T-helper 2 cell treated with Interferon-gamma antibody and Interleukin-4, amounts not matched to agents 100 ng/mL and 5 ng/mL, for 36 hours (primary cell): Measurements from ENCODE around the gene SPRN. TPM values are rescaled to one million over a fixed set of nuclear protein-coding genes. Genes with fewer than 3 reads are reported as not detected.

Source experiments
- intact Hi-C: fragments of 100-400 bp; cut with micrococcal nuclease; formaldehyde crosslinking; loops from one replicate; pipeline ENCODE4 v1.15.1; 2023
- total RNA-seq: library from RNA; stranded (reverse); gene quantifications from 2 replicates; pipeline ENCODE4 v1.2.3, GENCODE V29; 2022

Gene SPRN
- total RNA-seq, 1 donor from 2014 or later: not detected

GRCh38 chr10:133411523-133412380 lies 12.7 kb downstream of the SPRN start:
- intact Hi-C loops: no loop called here

- intact Hi-C loops: no loop called here
Measured at GRCh38 chr10:133405844-133406527, 18.4 kb downstream of the SPRN start.

GRCh38 chr10:133405272-133405671 lies 19.2 kb downstream of the SPRN start:
- intact Hi-C loops: no loop called here

GRCh38 chr10:133403784-133404183 lies 20.6 kb downstream of the SPRN start:
- intact Hi-C loops: no loop called here

- intact Hi-C loops: no loop called here
Measured at GRCh38 chr10:133403359-133403758, 21.1 kb downstream of the SPRN start.

- intact Hi-C loops: no loop called here
Measured at GRCh38 chr10:133401981-133402725, 22.3 kb downstream of the SPRN start.

- intact Hi-C loops: no loop called here
Measured at GRCh38 chr10:133401500-133401899, 22.9 kb downstream of the SPRN start.

GRCh38 chr10:133400624-133401424 lies 23.6 kb downstream of the SPRN start:
- intact Hi-C loops: no loop called here

- intact Hi-C loops: no loop called here
Measured at GRCh38 chr10:133399123-133399601, 25.3 kb downstream of the SPRN start.

GRCh38 chr10:133397938-133398337 lies 26.5 kb downstream of the SPRN start:
- intact Hi-C loops: no loop called here

GRCh38 chr10:133396035-133396624 lies 28.3 kb downstream of the SPRN start:
- intact Hi-C loops: no loop called here

GRCh38 chr10:133394801-133395221 lies 29.6 kb downstream of the SPRN start:
- intact Hi-C loops: loop anchor here (1.0 to 5.0 kb wide), 4 partner anchors 17 to 133 kb away; partner anchors contain the start of genes ECHS1 and FUOM

- intact Hi-C loops: loop anchor here (1.0 to 5.0 kb wide), 4 partner anchors 16 to 132 kb away; partner anchors contain the start of genes ECHS1 and FUOM
Measured at GRCh38 chr10:133394064-133394663, 30.3 kb downstream of the SPRN start, which contains the start of gene MTG1. MTG1 (plus strand) TSS chr10:133394157; CDS start chr10:133394221, 64 bp downstream.

GRCh38 chr10:133393401-133394063 lies 30.9 kb downstream of the SPRN start:
- intact Hi-C loops: loop anchor here (1.0 to 5.0 kb wide), 4 partner anchors 15 to 131 kb away; partner anchors contain the start of genes ECHS1 and FUOM

GRCh38 chr10:133391761-133392518 lies 32.5 kb downstream of the SPRN start:
- intact Hi-C loops: loop anchor here (5.0 kb wide), 1 partner anchor 130 kb away; no protein-coding TSS in a partner anchor

- intact Hi-C loops: loop anchor here (5.0 kb wide), 1 partner anchor 129 kb away; no protein-coding TSS in a partner anchor
Measured at GRCh38 chr10:133391249-133391635, 33.2 kb downstream of the SPRN start.

- intact Hi-C loops: loop anchor here (5.0 kb wide), 1 partner anchor 128 kb away; no protein-coding TSS in a partner anchor
Measured at GRCh38 chr10:133390597-133391248, 33.7 kb downstream of the SPRN start.
